Endometrial microvascular endothelial cells (primary cell): Measurements from ENCODE around the gene GPS2. TPM values are rescaled to one million over a fixed set of nuclear protein-coding genes. Genes with fewer than 3 reads are reported as not detected.

Source experiments
- in situ Hi-C: cut with HindIII; loops from 2 replicates; pipeline ENCODE4 v1.10.0; 2017; ENCODE audit warnings: low sequenced_read_pairs, low pct_unique_long_range_greater_than_20kb; ENCODE audit errors: inconsistent ontology term
- total RNA-seq: library from RNA; depleted of rRNA; stranded (reverse); fragments of >200 nt; gene quantifications from one replicate; pipeline ENCODE4 v1.2.3, GENCODE V29; 2015; ENCODE audit errors: inconsistent ontology term

The GPS2 gene
- total RNA-seq, 1 donor from 2014 or later = 39.7 TPM

DNA sequence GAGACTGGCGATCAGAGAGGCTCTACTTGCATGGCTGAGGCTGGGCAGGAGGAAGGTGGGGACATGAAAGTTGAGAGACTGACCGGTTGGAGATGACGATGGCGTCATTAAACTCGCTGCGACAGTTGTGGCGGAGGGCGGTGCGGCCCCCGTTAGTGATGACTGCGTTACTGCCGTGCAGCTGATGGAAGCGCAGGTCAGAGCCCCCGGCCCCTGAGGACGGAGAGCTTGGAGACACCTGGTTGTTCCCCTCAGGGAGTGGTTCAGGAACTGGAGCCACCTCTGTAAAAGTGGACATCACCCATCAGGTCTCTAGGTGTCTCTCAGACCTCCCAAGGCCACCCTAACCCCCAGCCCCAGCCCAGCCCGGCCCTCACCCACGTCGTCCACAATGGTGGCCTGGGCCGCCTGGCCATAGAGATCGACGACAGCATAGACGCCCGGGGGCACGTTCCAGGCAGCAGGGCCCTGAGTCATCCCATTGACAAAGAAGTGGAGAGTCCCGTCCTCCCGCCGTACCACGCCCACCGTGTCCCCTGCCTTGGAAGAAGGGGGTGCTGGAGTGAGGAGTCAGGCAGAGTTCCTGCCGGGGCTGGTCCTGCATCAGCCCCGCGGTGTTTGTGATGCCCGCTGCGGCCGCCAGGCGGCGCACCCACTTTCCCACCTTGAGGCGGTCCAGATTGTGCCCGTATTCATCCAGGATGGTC lies 8.7 kb upstream of the GPS2 start:
- in situ Hi-C loops = no loop called here

DNA sequence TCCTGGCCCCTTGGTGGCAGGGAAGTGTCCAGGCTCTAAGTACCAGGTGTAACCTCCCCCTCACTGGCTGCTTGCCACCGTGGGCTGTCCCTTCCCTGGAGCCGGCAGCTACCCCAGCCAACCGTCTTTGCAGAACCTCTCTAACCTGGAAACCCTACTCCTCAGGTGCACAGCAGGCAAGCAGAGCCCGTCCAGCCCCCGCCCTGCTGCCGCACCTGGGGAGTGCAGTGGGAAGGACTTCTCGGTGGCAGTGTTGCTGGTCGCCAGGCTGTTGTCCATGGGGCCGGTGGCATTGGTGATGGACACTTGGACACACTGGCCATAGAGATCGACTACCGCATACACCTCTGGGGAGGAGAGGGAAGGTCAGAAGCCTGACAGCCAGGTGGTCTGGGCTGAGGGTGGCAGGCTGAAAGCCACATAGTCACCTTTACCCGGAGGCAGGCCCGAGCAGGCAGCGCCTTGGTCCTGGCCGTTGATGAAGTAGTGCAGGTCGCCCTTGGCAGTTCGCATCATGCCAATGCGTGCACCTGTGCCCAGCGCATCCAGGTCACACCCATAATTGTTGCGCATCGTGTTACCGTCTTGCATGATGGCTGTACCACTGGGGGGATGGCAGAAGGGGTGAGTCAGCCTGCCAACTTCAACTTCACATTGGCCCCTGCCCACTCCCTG lies 7.5 kb upstream of the GPS2 start:
- in situ Hi-C loops = no loop called here

DNA sequence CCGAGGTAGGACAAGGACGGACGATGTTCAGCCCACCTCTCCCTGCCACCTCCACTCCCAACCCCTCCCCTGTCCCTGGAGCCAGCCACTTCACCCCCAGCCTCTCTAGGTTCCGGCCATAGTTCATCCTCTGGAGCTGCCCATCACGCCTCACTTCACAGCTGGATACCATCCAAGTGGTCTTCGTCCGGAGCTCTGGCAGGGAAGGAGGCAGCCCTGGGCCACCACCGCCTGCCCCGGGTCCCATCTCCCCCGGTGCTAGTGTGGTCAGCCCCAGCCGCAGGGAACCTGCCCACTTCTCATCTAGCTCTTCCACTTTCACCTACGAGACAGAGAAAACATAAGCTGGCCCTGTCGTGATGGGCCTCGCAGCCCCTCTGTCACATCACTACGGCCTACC lies 6.3 kb upstream of the GPS2 start:
- in situ Hi-C loops = no loop called here

DNA sequence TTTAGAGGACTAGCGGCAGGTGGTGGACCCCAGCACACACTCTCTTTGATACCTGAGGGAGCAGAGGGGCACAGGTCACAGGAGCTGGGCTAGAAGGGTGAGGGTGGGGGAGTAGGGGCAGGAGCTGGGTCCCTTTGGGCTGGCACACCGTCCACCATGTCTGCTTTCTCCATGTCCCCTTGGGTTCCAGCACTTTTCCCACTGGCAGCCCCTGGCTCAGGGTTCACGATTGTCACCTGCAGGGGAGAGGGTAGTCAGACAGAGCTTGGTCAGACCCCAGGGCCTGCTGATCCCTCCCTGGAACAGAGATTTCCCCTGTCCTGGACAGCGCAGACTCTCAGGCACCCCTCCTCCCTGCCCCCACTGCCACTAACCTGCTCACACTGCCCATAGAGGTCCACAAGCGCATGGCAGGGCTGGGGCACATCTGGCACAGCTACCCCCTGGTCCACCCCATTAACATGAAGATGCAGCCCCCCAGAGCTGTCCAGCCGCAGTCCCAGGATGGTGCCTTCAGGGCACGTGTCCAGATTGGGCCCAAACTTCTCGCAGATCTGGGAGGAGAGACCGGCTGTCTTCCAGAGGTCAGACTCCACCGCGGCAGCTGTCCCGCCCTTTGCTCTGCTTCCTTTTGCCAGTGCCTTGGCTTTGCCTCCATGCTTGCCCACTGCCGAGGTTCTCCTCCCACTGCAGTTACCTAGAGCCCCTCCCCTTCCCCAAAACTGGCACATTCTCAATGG lies 3.1 kb upstream of the GPS2 start:
- in situ Hi-C loops = no loop called here

- in situ Hi-C loops = no loop called here
These were observed 2.1 kb upstream of the GPS2 start for GRCh38 chr17:7317161-7317803.

GRCh38 chr17:7315570-7316235 lies 543 bp upstream of the GPS2 start:
- in situ Hi-C loops = no loop called here

DNA sequence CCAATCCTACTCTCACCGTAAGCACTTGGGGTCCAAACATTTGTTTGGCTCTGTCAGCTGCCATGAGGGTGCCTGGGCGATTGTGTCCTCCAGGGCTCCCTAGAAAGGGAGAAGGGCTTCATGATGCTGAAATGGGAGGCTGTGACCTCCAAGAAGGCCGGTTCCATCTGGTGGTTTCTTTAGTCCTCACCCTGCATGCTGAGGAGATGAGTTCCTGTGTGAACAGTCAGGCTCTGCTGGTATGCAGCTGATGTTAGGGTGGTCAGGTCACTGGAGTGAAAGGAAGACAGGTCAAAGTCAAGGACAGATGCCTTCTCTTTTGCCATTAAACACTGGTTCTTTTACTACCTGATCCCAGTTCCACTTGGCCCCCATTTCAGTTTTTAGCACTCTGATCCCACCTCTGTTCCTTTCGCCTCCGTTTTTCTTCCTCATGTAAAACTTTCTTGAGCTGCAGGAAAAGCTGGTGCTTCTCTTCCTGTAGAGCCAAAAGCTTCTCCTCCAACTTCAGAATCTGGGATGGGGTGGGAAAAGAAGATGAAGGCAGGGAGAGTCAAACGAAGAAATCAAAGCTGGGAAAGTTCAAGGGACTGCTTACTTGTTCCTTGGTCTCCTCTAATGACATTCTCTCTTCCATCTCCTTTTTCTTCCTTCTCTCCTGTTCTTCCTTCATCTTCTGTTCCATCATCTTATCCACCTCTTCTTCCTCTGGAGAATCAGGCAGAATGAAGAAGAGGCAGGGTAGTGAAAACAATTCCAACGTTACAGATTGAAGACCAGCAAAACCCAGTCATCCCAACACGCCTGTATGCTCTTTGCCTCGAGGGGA lies 1.1 kb downstream of the GPS2 start:
- in situ Hi-C loops = no loop called here

DNA sequence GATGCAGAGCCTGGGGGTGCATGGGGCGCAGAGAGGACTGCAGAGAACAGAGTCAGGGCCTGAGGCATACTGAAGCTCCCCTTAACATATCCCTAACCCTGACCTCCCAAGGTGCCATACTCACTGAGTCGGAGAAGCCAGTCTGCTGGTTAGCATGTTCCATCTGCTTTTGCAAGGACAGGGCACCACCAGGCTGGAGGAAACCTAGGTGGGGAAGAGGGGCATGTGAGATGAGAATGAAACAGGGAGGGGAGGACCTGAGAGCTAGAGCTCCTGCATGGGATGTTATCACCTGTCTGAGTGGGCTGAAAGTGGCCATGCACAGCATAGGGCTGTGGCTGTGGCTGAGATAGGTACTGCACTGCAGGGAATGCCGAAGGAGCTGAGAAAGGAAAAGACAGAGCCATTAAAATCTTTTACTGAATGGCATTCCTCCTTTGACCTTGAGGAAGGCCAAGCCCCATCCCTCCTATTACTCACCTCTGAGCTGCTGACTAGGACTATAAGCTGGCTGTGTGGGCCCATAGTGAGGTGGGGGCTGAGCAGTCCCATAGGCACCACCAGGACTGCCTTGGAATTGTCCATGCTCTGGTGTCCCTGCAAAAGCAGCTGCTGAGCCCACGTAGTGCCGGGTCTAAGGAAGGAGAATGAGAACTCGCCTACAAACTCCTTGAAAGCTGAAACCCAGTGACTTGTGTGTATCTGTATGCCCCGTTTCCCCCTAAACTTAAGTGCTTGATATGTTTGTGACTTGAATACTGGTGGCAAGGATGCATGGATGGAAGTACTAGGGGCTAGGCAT lies 1.9 kb downstream of the GPS2 start:
- in situ Hi-C loops = no loop called here

DNA sequence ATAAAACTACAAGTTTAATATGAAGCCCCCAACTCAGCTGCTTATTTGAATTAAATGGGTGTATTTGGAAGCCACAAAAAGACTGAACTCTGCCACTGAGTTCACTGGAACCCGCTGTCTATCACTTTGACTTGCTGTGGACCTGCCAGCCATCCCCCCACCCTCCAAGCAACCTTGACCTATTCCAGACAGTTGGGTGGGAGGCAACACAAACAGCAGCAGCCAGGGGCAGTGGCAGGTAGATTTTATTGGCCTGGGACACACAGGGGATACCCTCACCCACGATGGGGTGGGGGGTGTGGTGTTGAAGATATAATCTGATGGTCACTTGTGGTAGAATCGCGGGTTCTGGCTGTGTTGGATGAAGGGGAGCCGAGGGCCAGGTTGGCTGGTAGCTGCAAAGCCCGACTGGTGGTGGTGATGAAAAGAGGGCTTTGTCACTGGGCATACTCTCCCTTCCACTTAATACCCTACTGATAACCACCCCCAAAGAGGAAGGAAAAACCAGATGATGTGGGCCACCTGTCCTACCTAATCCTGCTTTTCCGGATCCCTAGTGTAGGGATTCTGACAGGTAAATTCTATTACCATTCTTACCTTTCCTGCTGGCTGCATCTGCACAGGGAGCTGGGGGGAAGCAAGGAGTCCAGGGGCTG lies 2.6 kb downstream of the GPS2 start:
- in situ Hi-C loops = no loop called here

GRCh38 chr17:7311110-7311705 lies 4.0 kb downstream of the GPS2 start:
- in situ Hi-C loops = no loop called here

DNA sequence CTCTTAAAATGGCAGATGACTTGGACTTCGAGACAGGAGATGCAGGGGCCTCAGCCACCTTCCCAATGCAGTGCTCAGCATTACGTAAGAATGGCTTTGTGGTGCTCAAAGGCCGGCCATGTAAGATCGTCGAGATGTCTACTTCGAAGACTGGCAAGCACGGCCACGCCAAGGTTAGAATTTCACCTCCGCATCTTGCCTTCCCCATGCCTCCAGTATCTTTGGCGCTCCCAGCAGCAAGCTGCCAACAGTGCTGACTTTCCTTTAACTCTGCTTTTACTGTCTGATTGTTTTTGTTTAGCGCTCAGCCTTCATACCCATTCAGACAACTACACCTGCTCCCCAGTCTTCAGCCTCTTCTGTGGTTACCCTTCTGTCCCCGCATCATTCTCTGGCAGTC lies 5.5 kb downstream of the GPS2 start:
- in situ Hi-C loops = no loop called here

DNA sequence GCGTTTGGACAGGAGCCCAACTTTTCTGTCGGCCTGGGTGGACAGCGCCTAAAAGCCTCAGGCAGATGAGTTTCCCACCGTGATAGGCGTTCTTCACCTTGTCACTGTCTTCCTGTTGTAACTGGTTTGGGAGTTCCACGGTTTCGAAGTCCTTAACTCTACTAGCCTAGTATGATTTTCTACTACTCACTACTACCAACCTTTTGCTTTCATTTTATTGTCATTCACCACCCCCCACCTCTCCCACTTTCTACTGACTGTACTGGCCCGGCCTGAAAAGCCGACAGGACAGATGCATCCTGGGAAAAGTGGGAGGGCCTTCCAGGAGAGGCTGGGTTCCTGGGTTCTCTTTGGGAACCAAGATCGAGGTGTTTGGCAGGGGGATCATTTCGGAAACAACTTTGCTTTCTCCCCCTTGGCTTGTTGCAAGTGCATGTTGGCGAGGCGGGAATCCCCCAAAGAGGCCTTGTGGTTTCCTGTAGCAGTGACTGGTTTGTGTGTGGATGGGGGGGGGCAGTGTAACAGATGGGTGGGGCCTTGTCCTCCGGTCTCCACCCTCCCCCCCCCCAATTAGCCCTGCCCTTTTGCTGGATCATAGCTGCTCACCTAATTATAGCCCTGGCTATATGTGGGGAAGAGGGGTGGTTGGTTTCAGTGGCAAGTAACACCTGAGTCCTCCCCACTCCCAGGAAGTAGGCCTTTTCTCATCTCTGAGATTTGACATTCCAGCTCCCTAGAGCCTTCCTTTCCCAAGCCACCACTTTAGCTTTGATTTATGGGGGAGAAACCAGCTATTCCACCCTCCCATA lies 6.3 kb downstream of the GPS2 start:
- in situ Hi-C loops = no loop called here

GRCh38 chr17:7307686-7308624 lies 7.2 kb downstream of the GPS2 start:
- in situ Hi-C loops = no loop called here

GRCh38 chr17:7306911-7307685 lies 8.1 kb downstream of the GPS2 start, which contains the start of gene EIF5A:
TSS of gene EIF5A (plus strand) at chr17:7307628. CDS start at chr17:7309636, 2,008 bp downstream.
- in situ Hi-C loops = no loop called here
